MCF 10A (cell line): ENCODE data around the gene SCAANT1. TPM values are rescaled to one million over a fixed set of nuclear protein-coding genes. Genes with fewer than 3 reads are reported as not detected.
A peak's percentile ranks its signal among the peaks of the same experiment; 100 is the strongest.

Experiments
- Bru-seq: library from RNA; stranded (reverse); fragments of 400-500 nt; gene quantifications from one replicate; lab custom pipeline; 2021; lab: Mats Ljungman, UMichigan
- BruChase-seq, 2 experiments: library from RNA; stranded (reverse); fragments of 400-500 nt; gene quantifications; one replicate each; lab custom pipeline; 2021; lab: Mats Ljungman, UMichigan
- BruUV-seq: library from RNA; stranded (reverse); fragments of 400-500 nt; replicated peaks from 2 replicates; lab custom pipeline; 2021; lab: Mats Ljungman, UMichigan
- CTCF ChIA-PET: fragments of 300-600 bp; sonication (Branson Sonifier 250); formaldehyde crosslinking; extraction: SDS; loops from one replicate; lab custom pipeline; 2021; ENCODE audit warnings: antibody characterized with exemption, inconsistent platforms; lab: Yijun Ruan, JAX
- POLR2A ChIA-PET: fragments of 300-600, 350-650 bp; sonication (Branson Sonifier 250); formaldehyde crosslinking; extraction: SDS; loops from one replicate; lab custom pipeline; 2020; ENCODE audit warnings: antibody characterized with exemption, inconsistent platforms; lab: Yijun Ruan, JAX
- DNase-seq: peaks from one replicate; pipeline ENCODE4 v3.0.0-alpha.2; 2018; ENCODE audit not compliant: unreplicated experiment
- H3K27ac Mint-ChIP-seq: one replicate; pipeline ENCODE4 v1.8.0; 2022; ENCODE audit warnings: mild to moderate bottlenecking, low read depth, mixed read lengths; ENCODE audit not compliant: unreplicated experiment
- H3K27me3 Mint-ChIP-seq: one replicate; pipeline ENCODE4 v1.8.0; 2022; ENCODE audit warnings: mixed read lengths; ENCODE audit not compliant: insufficient read depth, unreplicated experiment
- H3K36me3 Mint-ChIP-seq: one replicate; pipeline ENCODE4 v1.8.0; 2022; ENCODE audit warnings: mild to moderate bottlenecking, moderate library complexity, mixed read lengths; ENCODE audit not compliant: insufficient read depth, unreplicated experiment
- H3K4me1 Mint-ChIP-seq: one replicate; pipeline ENCODE4 v1.8.0; 2022; ENCODE audit warnings: mixed read lengths; ENCODE audit not compliant: insufficient read depth, unreplicated experiment
- H3K4me3 Mint-ChIP-seq: one replicate; pipeline ENCODE4 v1.8.0; 2022; ENCODE audit warnings: mild to moderate bottlenecking, moderate library complexity, mixed read lengths; ENCODE audit not compliant: unreplicated experiment
- H3K9me3 Mint-ChIP-seq: one replicate; pipeline ENCODE4 v1.8.0; 2022; ENCODE audit warnings: mixed read lengths; ENCODE audit not compliant: unreplicated experiment
- intact Hi-C: fragments of 100-400 bp; cut with micrococcal nuclease; formaldehyde crosslinking; loops from 2 replicates; pipeline ENCODE4 v1.14.1; 2022
- long read RNA-seq: library from polyadenylated mRNA; stranded (forward); transcript quantifications from one replicate; pipeline ENCODE4 v2.0.0, GENCODE V29; 2022
- total RNA-seq: library from RNA; stranded (reverse); gene quantifications from 2 replicates; pipeline ENCODE4 v1.2.3, GENCODE V29; 2022
- TF ChIP-seq, protein P1 (sequence below): fragments of 200-600 bp; IDR thresholded peaks from one replicate; pipeline ENCODE4 v1.8.0; 2022; ENCODE audit warnings: antibody characterized with exemption, mild to moderate bottlenecking; ENCODE audit not compliant: unreplicated experiment

The SCAANT1 gene
- total RNA-seq (not detected in 2 replicates), Bru-seq, nascent RNA (percentile 28 among the genes with signal in this experiment), BruChase-seq, experiment 1, labeled RNA remaining after a 6-hour chase (percentile 30 among the genes with signal in this experiment), BruChase-seq, experiment 2, labeled RNA remaining after a 2-hour chase (not detected)
- long read RNA-seq = 0 reads

GRCh38 chr3:63911873-63912767, at the start of gene SCAANT1:
SCAANT1 (minus strand) TSS chr3:63912383.
- Mint-ChIP-seq H3K9me3 (no peaks in the 10 kb centered on the region), H3K4me1 (no peaks in the 10 kb centered on the region), H3K27me3 (no peaks in the 10 kb centered on the region), H3K27ac (peak within 1 kb of the TSS; percentile 91), H3K36me3 (peaks cover 35% of the 10 kb centered on the region), H3K4me3 (peak within 1 kb of the TSS; percentile 77)
- no TSS peak for BruUV-seq
- ChIA-PET POLR2A (interaction anchor here (0.6 to 1.8 kb wide), 16 partner anchors 10 to 111 kb away, joined by 3 to 19 read pairs (median 4); partner anchors contain the start of genes ATXN7, PSMD6 and THOC7), CTCF (interaction anchor here (0.6 kb wide), 1 partner anchor 53 kb away, joined by 5 read pairs; no protein-coding TSS in a partner anchor)
- DNase-seq = peak; percentile 92
- TF ChIP-seq, protein P1, sequence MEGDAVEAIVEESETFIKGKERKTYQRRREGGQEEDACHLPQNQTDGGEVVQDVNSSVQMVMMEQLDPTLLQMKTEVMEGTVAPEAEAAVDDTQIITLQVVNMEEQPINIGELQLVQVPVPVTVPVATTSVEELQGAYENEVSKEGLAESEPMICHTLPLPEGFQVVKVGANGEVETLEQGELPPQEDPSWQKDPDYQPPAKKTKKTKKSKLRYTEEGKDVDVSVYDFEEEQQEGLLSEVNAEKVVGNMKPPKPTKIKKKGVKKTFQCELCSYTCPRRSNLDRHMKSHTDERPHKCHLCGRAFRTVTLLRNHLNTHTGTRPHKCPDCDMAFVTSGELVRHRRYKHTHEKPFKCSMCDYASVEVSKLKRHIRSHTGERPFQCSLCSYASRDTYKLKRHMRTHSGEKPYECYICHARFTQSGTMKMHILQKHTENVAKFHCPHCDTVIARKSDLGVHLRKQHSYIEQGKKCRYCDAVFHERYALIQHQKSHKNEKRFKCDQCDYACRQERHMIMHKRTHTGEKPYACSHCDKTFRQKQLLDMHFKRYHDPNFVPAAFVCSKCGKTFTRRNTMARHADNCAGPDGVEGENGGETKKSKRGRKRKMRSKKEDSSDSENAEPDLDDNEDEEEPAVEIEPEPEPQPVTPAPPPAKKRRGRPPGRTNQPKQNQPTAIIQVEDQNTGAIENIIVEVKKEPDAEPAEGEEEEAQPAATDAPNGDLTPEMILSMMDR = no peak
- intact Hi-C loops = loop anchor here (1.0 to 5.0 kb wide), 4 partner anchors 48 to 565 kb away; no protein-coding TSS in a partner anchor

DNA sequence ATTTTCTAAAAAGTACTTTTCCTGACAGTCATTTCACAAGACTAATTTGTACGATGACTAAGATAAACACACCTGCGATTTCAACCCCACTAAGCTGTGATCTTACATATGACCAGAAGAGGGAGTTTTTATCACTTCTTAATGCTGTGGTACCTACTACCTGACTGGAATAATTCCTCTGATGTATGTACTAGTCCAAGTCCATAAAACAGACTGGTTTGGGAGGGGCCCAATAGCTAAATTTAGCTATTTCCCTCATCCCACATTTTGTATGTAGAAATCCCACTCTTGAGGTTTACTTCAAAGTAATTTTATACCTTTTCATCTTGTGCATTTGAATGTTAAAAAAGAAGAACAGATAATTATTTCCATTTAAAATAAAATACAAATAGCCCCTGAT, 49.7 kb upstream of the SCAANT1 start:
- H3K9me3 Mint-ChIP-seq = no peaks in the 10 kb centered on the region
- peaks cover 13% of the 10 kb centered on the region for H3K4me1 Mint-ChIP-seq
- CTCF ChIA-PET = interaction anchor here (0.6 to 15.7 kb wide), 19 partner anchors 9 to 530 kb away, joined by 3 to 359 read pairs (median 4); partner anchors contain the start of gene PSMD6
- no peak overlapping the region for H3K27ac Mint-ChIP-seq
- peak; percentile 76 for DNase-seq
- H3K27me3 Mint-ChIP-seq = no peaks in the 10 kb centered on the region
- no TSS peak for BruUV-seq
- TF ChIP-seq, protein P1 = peak; percentile 52
- POLR2A ChIA-PET = interaction anchor here (0.6 to 13.2 kb wide), 10 partner anchors 9 to 705 kb away, joined by 3 to 283 read pairs (median 7); partner anchors contain the start of genes PSMD6 and SCAANT1
- H3K36me3 Mint-ChIP-seq = peaks cover 12% of the 10 kb centered on the region
- intact Hi-C loops = loop anchor here (1.0 to 5.0 kb wide), 3 partner anchors 31 to 61 kb away; partner anchors contain the start of genes PSMD6 and SCAANT1
- H3K4me3 Mint-ChIP-seq = no peak overlapping the region

- Mint-ChIP-seq H3K27me3 (no peaks in the 10 kb centered on the region), H3K27ac (peak overlapping the region; percentile 84), H3K36me3 (peaks cover 16% of the 10 kb centered on the region), H3K9me3 (no peaks in the 10 kb centered on the region), H3K4me1 (peaks cover 11% of the 10 kb centered on the region), H3K4me3 (peak overlapping the region; percentile 77)
- ChIA-PET CTCF (interaction anchor here (0.6 to 15.7 kb wide), 18 partner anchors 9 to 530 kb away, joined by 3 to 359 read pairs (median 4); partner anchors contain the start of gene PSMD6), POLR2A (interaction anchor here (0.6 to 13.2 kb wide), 13 partner anchors 9 to 61 kb away, joined by 3 to 283 read pairs (median 5); partner anchors contain the start of gene SCAANT1)
- no TSS peak for BruUV-seq
- peak; percentile 78 for DNase-seq
- intact Hi-C loops = loop anchor here (2.0 to 5.0 kb wide), 2 partner anchors 48 to 63 kb away; partner anchors contain the start of genes PSMD6 and SCAANT1
- TF ChIP-seq, protein P1 = no peak
Observed at GRCh38 chr3:63960048-63960711, 48.0 kb upstream of the SCAANT1 start.
